Peyer's patch (tissue), 4 donors: ENCODE results near the gene BICC1.

Source experiments
- POLR2A ChIP-seq, 2 donors: fragments of 450-650 bp; IDR thresholded peaks; one replicate each; pipeline ENCODE4 v1.5.1; 2017; ENCODE audit warnings: antibody characterized with exemption in 2 of 2, mild to moderate bottlenecking in 2 of 2, moderate library complexity in 2 of 2
- TF ChIP-seq, protein P1 (sequence below), 6 experiments: fragments of 450-650 bp in 4 of 6; fragments of 200-600 bp in 2 of 6; sonication (generic) in 1 of 6; IDR thresholded peaks; one replicate each; pipeline ENCODE4 v1.5.1; 2017 to 2019; ENCODE audit warnings: antibody characterized with exemption in 6 of 6, mild to moderate bottlenecking in 3 of 6, moderate library complexity in 1 of 6

DNA sequence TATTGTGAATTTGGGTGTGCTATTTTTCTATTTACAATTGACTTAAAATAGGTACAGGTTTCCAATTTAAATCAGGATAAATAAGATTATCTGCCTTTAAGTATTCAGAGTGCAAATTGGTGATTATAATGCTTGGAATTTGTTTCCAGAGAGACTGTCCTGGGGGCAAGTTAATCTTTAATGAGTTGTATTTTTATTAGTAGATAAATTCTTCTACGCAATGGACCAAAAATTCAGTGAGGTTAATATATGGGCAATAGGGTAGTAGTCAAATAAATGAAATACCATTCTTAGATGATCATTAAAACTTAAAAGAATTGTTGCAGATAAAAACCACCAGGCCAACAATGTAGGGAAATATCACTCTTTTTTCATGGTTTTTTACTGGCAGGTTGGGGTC lies 3.4 kb downstream of the BICC1 start:
- no peak for TF ChIP-seq POLR2A (IDR thresholded peaks at IDR 0.05)
- TF ChIP-seq, protein P1, sequence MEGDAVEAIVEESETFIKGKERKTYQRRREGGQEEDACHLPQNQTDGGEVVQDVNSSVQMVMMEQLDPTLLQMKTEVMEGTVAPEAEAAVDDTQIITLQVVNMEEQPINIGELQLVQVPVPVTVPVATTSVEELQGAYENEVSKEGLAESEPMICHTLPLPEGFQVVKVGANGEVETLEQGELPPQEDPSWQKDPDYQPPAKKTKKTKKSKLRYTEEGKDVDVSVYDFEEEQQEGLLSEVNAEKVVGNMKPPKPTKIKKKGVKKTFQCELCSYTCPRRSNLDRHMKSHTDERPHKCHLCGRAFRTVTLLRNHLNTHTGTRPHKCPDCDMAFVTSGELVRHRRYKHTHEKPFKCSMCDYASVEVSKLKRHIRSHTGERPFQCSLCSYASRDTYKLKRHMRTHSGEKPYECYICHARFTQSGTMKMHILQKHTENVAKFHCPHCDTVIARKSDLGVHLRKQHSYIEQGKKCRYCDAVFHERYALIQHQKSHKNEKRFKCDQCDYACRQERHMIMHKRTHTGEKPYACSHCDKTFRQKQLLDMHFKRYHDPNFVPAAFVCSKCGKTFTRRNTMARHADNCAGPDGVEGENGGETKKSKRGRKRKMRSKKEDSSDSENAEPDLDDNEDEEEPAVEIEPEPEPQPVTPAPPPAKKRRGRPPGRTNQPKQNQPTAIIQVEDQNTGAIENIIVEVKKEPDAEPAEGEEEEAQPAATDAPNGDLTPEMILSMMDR (IDR thresholded peaks at IDR 0.05), result no peak
